CD4-positive, alpha-beta T cell (primary cell): ENCODE data around the gene PADI1. TPM values are rescaled to one million over a fixed set of nuclear protein-coding genes. Genes with fewer than 3 reads are reported as not detected.

Source experiments
- ATAC-seq: fragments of 200-7000 bp; cut with Tn5 transposase; one replicate; pipeline ENCODE4 v1.10.0; 2022; ENCODE audit warnings: mild to moderate bottlenecking; ENCODE audit not compliant: poor library complexity
- CTCF ChIA-PET: fragments of 350-600 bp; sonication (Branson Sonifier 250); formaldehyde crosslinking; loops from one replicate; lab custom pipeline; 2021; ENCODE audit warnings: antibody characterized with exemption, inconsistent platforms; lab: Charles Lee
- POLR2A ChIA-PET: fragments of 350-600 bp; sonication (Branson Sonifier 250); formaldehyde crosslinking; loops from one replicate; lab custom pipeline; 2021; ENCODE audit warnings: antibody characterized with exemption, inconsistent platforms; lab: Charles Lee
- DNase-seq, 14 experiments: peaks; one replicate each; pipeline ENCODE4 v3.0.0-alpha.2; 2013 to 2020; ENCODE audit warnings: mixed read lengths in 2 of 14
- H3K27ac ChIP-seq, 2 donors: one replicate each; pipeline versions ENCODE4 v1.5.1 to v1.7.0; 2013; ENCODE audit warnings: low read length in 2 of 2, low read depth in 1 of 2, mild to moderate bottlenecking in 1 of 2
- H3K27me3 ChIP-seq, 2 experiments: 1 replicate in 1 of 2; 2 replicates in 1 of 2; pipeline versions ENCODE4 v1.6.1 to v1.7.0; 2013; ENCODE audit warnings: low read length in 2 of 2, control low read depth in 1 of 2, mild to moderate bottlenecking in 1 of 2, moderate library complexity in 1 of 2; ENCODE audit not compliant: insufficient read depth in 2 of 2, control insufficient read depth in 1 of 2
- H3K36me3 ChIP-seq: one replicate; pipeline ENCODE4 v1.6.1; 2013; ENCODE audit warnings: low read length, control low read depth; ENCODE audit not compliant: insufficient read depth
- H3K4me1 ChIP-seq: one replicate; pipeline ENCODE4 v1.6.1; 2013; ENCODE audit warnings: low read length, control low read depth; ENCODE audit not compliant: insufficient read depth
- H3K4me3 ChIP-seq: one replicate; pipeline ENCODE4 v1.5.1; 2013; ENCODE audit warnings: mild to moderate bottlenecking, low read length, moderate library complexity
- H3K9me3 ChIP-seq, 2 experiments: 1 replicate in 1 of 2; 2 replicates in 1 of 2; pipeline versions ENCODE4 v1.6.1 to v1.7.0; 2013; ENCODE audit warnings: low read length in 2 of 2, mild to moderate bottlenecking in 2 of 2, control low read depth in 1 of 2, moderate library complexity in 1 of 2; ENCODE audit not compliant: control insufficient read depth in 1 of 2, insufficient read depth in 1 of 2
- H3K27ac Mint-ChIP-seq: one replicate; pipeline ENCODE4 v1.8.0; 2020; ENCODE audit warnings: mixed read lengths
- H3K27me3 Mint-ChIP-seq: one replicate; pipeline ENCODE4 v1.8.0; 2021; ENCODE audit warnings: mixed read lengths
- H3K36me3 Mint-ChIP-seq: one replicate; pipeline ENCODE4 v1.8.0; 2021; ENCODE audit warnings: low read depth, mixed read lengths
- H3K4me1 Mint-ChIP-seq: one replicate; pipeline ENCODE4 v1.8.0; 2021; ENCODE audit warnings: low read depth, mixed read lengths
- H3K4me3 Mint-ChIP-seq: one replicate; pipeline ENCODE4 v1.8.0; 2020; ENCODE audit warnings: mild to moderate bottlenecking, mixed read lengths
- H3K9me3 Mint-ChIP-seq: one replicate; pipeline ENCODE4 v1.8.0; 2020; ENCODE audit warnings: mixed read lengths
- intact Hi-C, 2 experiments: fragments of 100-400 bp; cut with DNase I in 1 of 2; cut with micrococcal nuclease in 1 of 2; formaldehyde crosslinking; loops; one replicate each; pipeline versions ENCODE4 v1.15.1 to v1.9.0; 2023 to 2025; cut with DNase I, micrococcal nuclease
- total RNA-seq, 174 experiments: library from RNA in 2 of 174; stranded (reverse) in 2 of 174; gene quantifications; one replicate each; pipeline ENCODE4 v1.2.3 and lab custom pipeline; 2021 to 2026
- TF ChIP-seq, protein P1 (sequence below): fragments of 200-600 bp; IDR thresholded peaks from one replicate; pipeline ENCODE4 v1.8.0; 2022; ENCODE audit warnings: antibody characterized with exemption, mild to moderate bottlenecking

The PADI1 gene
- total RNA-seq, 2 experiments from 2014 or later: not detected

GRCh38 chr1:17190010-17190995 is 14.6 kb upstream of the PADI1 start:
- TF ChIP-seq, protein P1, sequence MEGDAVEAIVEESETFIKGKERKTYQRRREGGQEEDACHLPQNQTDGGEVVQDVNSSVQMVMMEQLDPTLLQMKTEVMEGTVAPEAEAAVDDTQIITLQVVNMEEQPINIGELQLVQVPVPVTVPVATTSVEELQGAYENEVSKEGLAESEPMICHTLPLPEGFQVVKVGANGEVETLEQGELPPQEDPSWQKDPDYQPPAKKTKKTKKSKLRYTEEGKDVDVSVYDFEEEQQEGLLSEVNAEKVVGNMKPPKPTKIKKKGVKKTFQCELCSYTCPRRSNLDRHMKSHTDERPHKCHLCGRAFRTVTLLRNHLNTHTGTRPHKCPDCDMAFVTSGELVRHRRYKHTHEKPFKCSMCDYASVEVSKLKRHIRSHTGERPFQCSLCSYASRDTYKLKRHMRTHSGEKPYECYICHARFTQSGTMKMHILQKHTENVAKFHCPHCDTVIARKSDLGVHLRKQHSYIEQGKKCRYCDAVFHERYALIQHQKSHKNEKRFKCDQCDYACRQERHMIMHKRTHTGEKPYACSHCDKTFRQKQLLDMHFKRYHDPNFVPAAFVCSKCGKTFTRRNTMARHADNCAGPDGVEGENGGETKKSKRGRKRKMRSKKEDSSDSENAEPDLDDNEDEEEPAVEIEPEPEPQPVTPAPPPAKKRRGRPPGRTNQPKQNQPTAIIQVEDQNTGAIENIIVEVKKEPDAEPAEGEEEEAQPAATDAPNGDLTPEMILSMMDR: no peak
- Mint-ChIP-seq H3K9me3 (peaks cover 5% of the 10 kb centered on the region), H3K4me3 (no peak overlapping the region), H3K27me3 (no peaks in the 10 kb centered on the region), H3K27ac (no peak overlapping the region), H3K36me3 (no peaks in the 10 kb centered on the region), H3K4me1 (peaks cover 20% of the 10 kb centered on the region)
- no peaks in the 10 kb centered on the region for H3K9me3 ChIP-seq
- POLR2A ChIA-PET: no interaction called here
- CTCF ChIA-PET: no interaction called here
- intact Hi-C loops: no loop called here
- DNase-seq (peak in 2 of 14 experiments; percentile 5 to 19), ATAC-seq (no peak)
- H3K27me3 ChIP-seq: no peaks in the 10 kb centered on the region
- no peak overlapping the region for H3K27ac ChIP-seq
- H3K4me3 ChIP-seq: no peak overlapping the region
- H3K36me3 ChIP-seq: no peaks in the 10 kb centered on the region
- H3K4me1 ChIP-seq: peaks cover 20% of the 10 kb centered on the region

GRCh38 chr1:17191990-17192242 is 13.0 kb upstream of the PADI1 start:
- H3K27me3 Mint-ChIP-seq: no peaks in the 10 kb centered on the region
- peak in 1 of 14 experiments; percentile 8 for DNase-seq
- H3K4me1 Mint-ChIP-seq: peaks cover 4% of the 10 kb centered on the region
- Histone ChIP-seq H3K4me3 (no peak overlapping the region), H3K9me3 (no peaks in the 10 kb centered on the region), H3K4me1 (peaks cover 4% of the 10 kb centered on the region), H3K27ac (no peak overlapping the region), H3K27me3 (no peaks in the 10 kb centered on the region), H3K36me3 (no peaks in the 10 kb centered on the region)
- ATAC-seq: no peak
- peaks cover 5% of the 10 kb centered on the region for H3K9me3 Mint-ChIP-seq
- TF ChIP-seq, protein P1: no peak
- H3K36me3 Mint-ChIP-seq: no peaks in the 10 kb centered on the region
- H3K4me3 Mint-ChIP-seq: no peak overlapping the region
- intact Hi-C loops: no loop called here
- ChIA-PET CTCF (no interaction called here), POLR2A (no interaction called here)
- no peak overlapping the region for H3K27ac Mint-ChIP-seq

- ChIA-PET POLR2A (no interaction called here), CTCF (no interaction called here)
- no peaks in the 10 kb centered on the region for H3K4me1 Mint-ChIP-seq
- peak in 1 of 14 experiments; percentile 28 for DNase-seq
- H3K9me3 Mint-ChIP-seq: peaks cover 5% of the 10 kb centered on the region
- no peaks in the 10 kb centered on the region for H3K36me3 Mint-ChIP-seq
- H3K36me3 ChIP-seq: no peaks in the 10 kb centered on the region
- no peak for ATAC-seq
- no peaks in the 10 kb centered on the region for H3K27me3 ChIP-seq
- no peaks in the 10 kb centered on the region for H3K4me1 ChIP-seq
- TF ChIP-seq, protein P1: no peak
- intact Hi-C loops: no loop called here
- H3K4me3 ChIP-seq: no peak overlapping the region
- H3K9me3 ChIP-seq: no peaks in the 10 kb centered on the region
- H3K27ac ChIP-seq: no peak overlapping the region
- no peak overlapping the region for H3K27ac Mint-ChIP-seq
- H3K27me3 Mint-ChIP-seq: no peaks in the 10 kb centered on the region
- no peak overlapping the region for H3K4me3 Mint-ChIP-seq
Measured at GRCh38 chr1:17192394-17193221, 12.3 kb upstream of the PADI1 start.
